K562 (cell line): ENCODE results near the gene ULBP2. TPM values are rescaled to one million over a fixed set of nuclear protein-coding genes. Genes with fewer than 3 reads are reported as not detected.
A peak's percentile ranks its signal among the peaks of the same experiment; 100 is the strongest.

Source experiments
- ARNT ChIP-seq, 2 experiments: fragments of 450-650 bp; IDR thresholded peaks; 2 replicates each; pipeline ENCODE4 v1.6.1; 2016; ENCODE audit warnings: mild to moderate bottlenecking in 1 of 2
- CBFA2T3 ChIP-seq: fragments of 450-650 bp; IDR thresholded peaks from 2 replicates; pipeline ENCODE4 v1.6.1; 2017
- CBX3 ChIP-seq, 2 experiments: IDR thresholded peaks; 1 replicate in 1 of 2; 2 replicates in 1 of 2; pipeline ENCODE4 v1.6.1; 2012; ENCODE audit warnings: inconsistent platforms in 2 of 2, low read length in 2 of 2, borderline replicate concordance in 1 of 2, control low read depth in 1 of 2
- CC2D1A ChIP-seq: fragments of 450-650 bp; IDR thresholded peaks from 2 replicates; pipeline ENCODE4 v1.6.1; 2017; ENCODE audit warnings: mild to moderate bottlenecking
- DDX20 ChIP-seq: fragments of 450-650 bp; IDR thresholded peaks from 2 replicates; pipeline ENCODE4 v1.6.1; 2016; ENCODE audit warnings: missing genetic modification characterization, low read depth, mild to moderate bottlenecking, missing compliant biosample characterization, moderate library complexity
- DNMT1 ChIP-seq: fragments of 450-650 bp; IDR thresholded peaks from 2 replicates; pipeline ENCODE4 v1.6.1; 2016; ENCODE audit warnings: antibody characterized with exemption, mild to moderate bottlenecking
- E2F8 ChIP-seq: fragments of 450-650 bp; IDR thresholded peaks from 2 replicates; pipeline ENCODE4 v1.7.1; 2018; ENCODE audit warnings: mild to moderate bottlenecking, low read depth; ENCODE audit not compliant: partially characterized antibody
- E4F1 ChIP-seq: fragments of 250-450 bp; sonication (Bioruptor Pico); IDR thresholded peaks from 2 replicates; pipeline ENCODE4 v1.5.0; 2021; ENCODE audit warnings: mild to moderate bottlenecking, borderline replicate concordance
- HDAC2 ChIP-seq: fragments of 450-650 bp; IDR thresholded peaks from 2 replicates; pipeline ENCODE4 v1.6.1; 2016; ENCODE audit warnings: mild to moderate bottlenecking
- HDGF ChIP-seq: fragments of 450-650 bp; IDR thresholded peaks from 2 replicates; pipeline ENCODE4 v1.6.1; 2016
- ILF3 ChIP-seq: fragments of 450-650 bp; IDR thresholded peaks from 2 replicates; pipeline ENCODE4 v1.6.1; 2018; ENCODE audit warnings: antibody characterized with exemption, mild to moderate bottlenecking, moderate library complexity, borderline replicate concordance
- KDM1A ChIP-seq, 2 experiments: fragments of 450-650 bp; IDR thresholded peaks; 2 replicates each; pipeline ENCODE4 v1.6.1; 2016; ENCODE audit warnings: mild to moderate bottlenecking in 2 of 2
- NBN ChIP-seq: fragments of 450-650 bp; IDR thresholded peaks from 2 replicates; pipeline ENCODE4 v1.6.1; 2016; ENCODE audit warnings: low read depth, mild to moderate bottlenecking
- NUFIP1 ChIP-seq: fragments of 450-650 bp; IDR thresholded peaks from 2 replicates; pipeline ENCODE4 v1.6.1; 2018; ENCODE audit not compliant: partially characterized antibody
- PHTF2 ChIP-seq: fragments of 250-450 bp; sonication (Bioruptor Pico); IDR thresholded peaks from 2 replicates; pipeline ENCODE4 v1.5.0; 2021; ENCODE audit warnings: mild to moderate bottlenecking
- RUNX1 ChIP-seq: sonication (generic); IDR thresholded peaks from 2 replicates; pipeline ENCODE4 v1.6.1; 2016; ENCODE audit warnings: antibody characterized with exemption, low read depth
- SMARCA4 ChIP-seq: fragments of 450-650 bp; IDR thresholded peaks from 2 replicates; pipeline ENCODE4 v1.6.1; 2016
- SMARCB1 ChIP-seq: IDR thresholded peaks from 2 replicates; pipeline ENCODE4 v1.6.1; 2011; ENCODE audit warnings: improper control_type of control experiment, low read depth; ENCODE audit not compliant: insufficient read length
- SOX6 ChIP-seq: fragments of 450-650 bp; IDR thresholded peaks from 2 replicates; pipeline ENCODE4 v1.6.1; 2014; ENCODE audit warnings: mild to moderate bottlenecking
- STAG1 ChIP-seq: sonication (generic); formaldehyde crosslinking; IDR thresholded peaks from 2 replicates; pipeline ENCODE4 v1.5.0; 2020; ENCODE audit warnings: missing genetic modification reagents, borderline replicate concordance
- ZNF12 ChIP-seq: sonication (generic); formaldehyde crosslinking; IDR thresholded peaks from 2 replicates; pipeline ENCODE4 v1.4.0; 2020; ENCODE audit warnings: mild to moderate bottlenecking, missing genetic modification reagents
- ZNF184 ChIP-seq: sonication (generic); formaldehyde crosslinking; IDR thresholded peaks from 2 replicates; pipeline ENCODE4 v1.5.0; 2020; ENCODE audit warnings: missing genetic modification reagents
- ZNF41 ChIP-seq: fragments of 250-450 bp; sonication (Bioruptor Pico); conservative IDR thresholded peaks from 2 replicates; pipeline ENCODE4 v1.4.0; 2020; ENCODE audit warnings: mild to moderate bottlenecking
- ZNF445 ChIP-seq: fragments of 250-450 bp; sonication (Bioruptor Pico); IDR thresholded peaks from 2 replicates; pipeline ENCODE4 v1.4.0; 2020; ENCODE audit warnings: low read depth, mild to moderate bottlenecking, moderate library complexity
- ZNF551 ChIP-seq: fragments of 250-450 bp; sonication (Bioruptor Pico); IDR thresholded peaks from 2 replicates; pipeline ENCODE4 v1.5.0; 2021; ENCODE audit warnings: mild to moderate bottlenecking, moderate library complexity
- polyA plus RNA-seq, 8 experiments: library from polyadenylated mRNA; depleted of rRNA in 4 of 8; stranded (reverse) in 5 of 8; unstranded in 3 of 8; fragments of >200 nt; fragmentation: Nextera tagmentation in 2 of 8; fragmentation: Illumina TruSeq in 1 of 8; extraction: Ambion mirVana in 2 of 8; extraction: Trizol in 1 of 8; gene quantifications; 2 replicates each; pipeline versions ENCODE4 v1.2.1 to v1.2.3, GENCODE V29; 2011 to 2014; ENCODE audit warnings: inconsistent platforms in 1 of 8, missing spikeins in 1 of 8
- total RNA-seq, 7 experiments: library from RNA; depleted of rRNA in 6 of 7; stranded (reverse); fragments of >200 nt in 6 of 7; fragmentation: Illumina TruSeq in 2 of 7; extraction: Trizol in 2 of 7; gene quantifications; 2 replicates each; pipeline versions ENCODE4 v1.2.1 to v1.2.3, GENCODE V29; 2011 to 2021; ENCODE audit warnings: low replicate concordance in 1 of 7
- TF ChIP-seq, protein P1 (sequence below): fragments of 250-450 bp; sonication (Bioruptor Pico); IDR thresholded peaks from 2 replicates; pipeline ENCODE4 v1.4.0; 2020; ENCODE audit warnings: borderline replicate concordance

ULBP2 gene
- total and polyA plus RNA-seq, 9 of the 15 experiments (the other 6 are each of a cell fraction or from before 2014, with no cell fraction given): 0.50 to 5.3 (median 1.2) TPM

DNA sequence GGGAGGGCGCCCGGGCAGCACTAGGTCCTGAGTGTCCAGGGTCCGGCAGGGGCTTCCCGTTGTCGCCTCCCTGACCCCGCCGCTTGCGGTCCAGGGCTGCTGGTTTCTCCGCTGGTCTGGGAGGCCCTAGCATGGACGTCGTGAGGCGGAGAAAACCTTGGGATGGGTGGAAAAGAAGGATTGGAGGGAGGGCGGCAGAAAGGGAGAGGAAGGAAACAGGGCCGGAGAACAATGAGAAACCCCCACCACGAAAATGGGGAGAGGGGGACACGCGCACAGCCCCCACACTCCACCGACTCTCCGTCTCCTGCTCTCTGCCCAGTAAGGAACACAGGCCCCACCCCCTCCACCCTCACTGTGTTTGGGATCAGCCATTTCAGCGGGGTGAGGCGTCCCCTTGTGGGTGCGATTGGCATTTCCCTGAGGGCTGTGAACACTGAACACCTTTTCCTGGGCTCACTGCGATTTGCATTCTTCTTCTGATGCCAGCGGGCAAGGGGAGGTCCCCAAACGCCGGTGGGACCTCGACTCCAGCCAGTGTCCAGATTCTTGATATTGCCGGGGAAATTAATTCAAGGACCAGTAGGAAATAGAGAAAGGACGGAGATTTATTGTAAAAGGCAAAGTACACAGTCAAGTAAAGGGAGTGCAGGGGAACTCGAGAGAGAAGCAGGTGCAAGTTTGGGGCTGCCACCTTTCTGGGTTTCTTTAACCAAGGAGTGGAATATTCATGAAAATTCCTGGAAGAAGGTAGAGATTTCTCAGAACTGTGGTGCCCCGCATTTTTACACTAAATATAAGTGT is 15.6 kb upstream of the ULBP2 start (continued):
- TF ChIP-seq ILF3: no peak
- TF ChIP-seq CBX3 (IDR thresholded peaks at IDR 0.05; ENCODE audit: borderline replicate concordance in 1 of 2, low read length in 2 of 2): peak in 1 of 2 experiments; percentile 46; a peak in 1 of 3 replicates
- no peak for TF ChIP-seq RUNX1
- 0 out of 2 replicates have a peak, but pooled peaks have one; percentile 33 for TF ChIP-seq ZNF41 (CRISPR knock-in tag)
- TF ChIP-seq ZNF12: no peak
- TF ChIP-seq, protein P1, sequence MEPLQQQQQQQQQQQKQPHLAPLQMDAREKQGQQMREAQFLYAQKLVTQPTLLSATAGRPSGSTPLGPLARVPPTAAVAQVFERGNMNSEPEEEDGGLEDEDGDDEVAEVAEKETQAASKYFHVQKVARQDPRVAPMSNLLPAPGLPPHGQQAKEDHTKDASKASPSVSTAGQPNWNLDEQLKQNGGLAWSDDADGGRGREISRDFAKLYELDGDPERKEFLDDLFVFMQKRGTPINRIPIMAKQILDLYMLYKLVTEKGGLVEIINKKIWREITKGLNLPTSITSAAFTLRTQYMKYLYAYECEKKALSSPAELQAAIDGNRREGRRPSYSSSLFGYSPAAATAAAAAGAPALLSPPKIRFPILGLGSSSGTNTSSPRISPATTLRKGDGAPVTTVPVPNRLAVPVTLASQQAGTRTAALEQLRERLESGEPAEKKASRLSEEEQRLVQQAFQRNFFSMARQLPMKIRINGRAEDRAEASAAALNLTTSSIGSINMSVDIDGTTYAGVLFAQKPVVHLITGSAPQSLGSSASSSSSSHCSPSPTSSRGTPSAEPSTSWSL (CRISPR knock-in tag): 0 out of 2 replicates have a peak, but pooled peaks have one; percentile 22
- peak; percentile 99 for TF ChIP-seq STAG1 (CRISPR knock-in tag)
- no peak for TF ChIP-seq DDX20
- peak; percentile 76 for TF ChIP-seq CC2D1A
- TF ChIP-seq ZNF551 (CRISPR knock-in tag): no peak
- TF ChIP-seq SMARCA4: no peak
- TF ChIP-seq NBN: no peak
- TF ChIP-seq ZNF445 (CRISPR knock-in tag): no peak
- no peak for TF ChIP-seq ARNT (IDR thresholded peaks at IDR 0.05)
- TF ChIP-seq NUFIP1: no peak
- no peak for TF ChIP-seq ZNF184 (CRISPR knock-in tag)
- TF ChIP-seq SMARCB1: no peak
- no peak for TF ChIP-seq SOX6
- TF ChIP-seq DNMT1: no peak
- no peak for TF ChIP-seq KDM1A (IDR thresholded peaks at IDR 0.05)
- no peak for TF ChIP-seq E2F8
- TF ChIP-seq CBFA2T3: no peak
- TF ChIP-seq HDGF: no peak
- TF ChIP-seq PHTF2 (CRISPR knock-in tag): no peak
- no peak for TF ChIP-seq E4F1 (CRISPR knock-in tag)
- TF ChIP-seq HDAC2: no peak
